ENCODE data around the gene BHLHE40.

- TF ChIP-seq CTCF (IDR thresholded peaks at IDR 0.05) (no peak), POLR2A (IDR thresholded peaks at IDR 0.05) (no peak)
Measured at GRCh38 chr3:4959180-4959579, 20.1 kb upstream of the BHLHE40 start.
